ENCODE results near the gene HCN2.
"Not testable (repeated sequence)": the region's sequence is repeated elsewhere in the genome, so short reads cannot be mapped to it uniquely, and the experiment has no call there.

DNA sequence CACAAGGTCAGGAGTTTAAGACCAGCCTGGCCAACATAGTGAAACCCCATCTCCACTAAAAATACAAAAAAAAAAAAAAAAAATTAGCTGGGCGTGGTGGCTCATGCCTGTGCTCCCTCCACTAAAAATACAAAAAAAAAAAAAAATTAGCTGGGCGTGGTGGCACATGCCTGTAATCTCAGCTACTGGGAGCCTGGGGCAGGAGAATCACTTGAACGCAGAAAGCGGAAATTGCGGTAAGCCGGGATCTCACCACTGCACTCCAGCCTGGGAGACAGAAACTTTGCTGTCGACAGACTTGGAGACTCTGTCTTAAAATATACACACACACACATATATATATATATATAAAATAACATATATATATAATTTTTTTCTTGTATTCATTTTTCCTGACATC lies 36.9 kb downstream of the HCN2 start:
- TF ChIP-seq, protein P1, sequence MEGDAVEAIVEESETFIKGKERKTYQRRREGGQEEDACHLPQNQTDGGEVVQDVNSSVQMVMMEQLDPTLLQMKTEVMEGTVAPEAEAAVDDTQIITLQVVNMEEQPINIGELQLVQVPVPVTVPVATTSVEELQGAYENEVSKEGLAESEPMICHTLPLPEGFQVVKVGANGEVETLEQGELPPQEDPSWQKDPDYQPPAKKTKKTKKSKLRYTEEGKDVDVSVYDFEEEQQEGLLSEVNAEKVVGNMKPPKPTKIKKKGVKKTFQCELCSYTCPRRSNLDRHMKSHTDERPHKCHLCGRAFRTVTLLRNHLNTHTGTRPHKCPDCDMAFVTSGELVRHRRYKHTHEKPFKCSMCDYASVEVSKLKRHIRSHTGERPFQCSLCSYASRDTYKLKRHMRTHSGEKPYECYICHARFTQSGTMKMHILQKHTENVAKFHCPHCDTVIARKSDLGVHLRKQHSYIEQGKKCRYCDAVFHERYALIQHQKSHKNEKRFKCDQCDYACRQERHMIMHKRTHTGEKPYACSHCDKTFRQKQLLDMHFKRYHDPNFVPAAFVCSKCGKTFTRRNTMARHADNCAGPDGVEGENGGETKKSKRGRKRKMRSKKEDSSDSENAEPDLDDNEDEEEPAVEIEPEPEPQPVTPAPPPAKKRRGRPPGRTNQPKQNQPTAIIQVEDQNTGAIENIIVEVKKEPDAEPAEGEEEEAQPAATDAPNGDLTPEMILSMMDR (conservative IDR thresholded peaks at IDR 0.05), result not testable (repeated sequence)
- TF ChIP-seq EZH2 (IDR thresholded peaks at IDR 0.05; ENCODE audit: low read depth), result not testable (repeated sequence)

Measured in PC-9 (cell line).